Neural cell (in vitro differentiated cells): ENCODE results near the gene B9D1. TPM values are rescaled to one million over a fixed set of nuclear protein-coding genes. Genes with fewer than 3 reads are reported as not detected.

Source experiments
- H2AFZ ChIP-seq: fragments of 200-600, 300-800 bp; sonication (generic), shearing (Covaris generic); 2 replicates; pipeline ENCODE4 v1.6.0; 2014; ENCODE audit warnings: low read depth, mild to moderate bottlenecking, antibody characterized with exemption, low read length, moderate library complexity
- H3F3A ChIP-seq: fragments of 200-600 bp; shearing (Covaris generic); 2 replicates; pipeline ENCODE4 v1.6.1; 2016; ENCODE audit warnings: mild to moderate bottlenecking, moderate library complexity, mixed read lengths, antibody characterized with exemption, low read length; ENCODE audit not compliant: insufficient read depth, poor library complexity, severe bottlenecking
- H3K27ac ChIP-seq: fragments of 200-600, 300-800 bp; sonication (generic), shearing (Covaris generic); 2 replicates; pipeline ENCODE4 v1.5.1; 2014; ENCODE audit warnings: mild to moderate bottlenecking, low read length, moderate library complexity
- H3K27me3 ChIP-seq: fragments of 300-800, 200-600 bp; sonication (generic), shearing (Covaris generic); 2 replicates; pipeline ENCODE4 v1.6.0; 2014; ENCODE audit warnings: mild to moderate bottlenecking, low read depth, low read length, moderate library complexity; ENCODE audit not compliant: insufficient read depth
- H3K36me3 ChIP-seq: fragments of 300-800, 200-600 bp; sonication (generic), shearing (Covaris generic); 2 replicates; pipeline ENCODE4 v1.5.1; 2014; ENCODE audit warnings: mild to moderate bottlenecking, antibody characterized with exemption, low read length, moderate library complexity; ENCODE audit not compliant: insufficient read depth
- H3K4me2 ChIP-seq: fragments of 300-800, 200-600 bp; sonication (generic), shearing (Covaris generic); 2 replicates; pipeline ENCODE4 v1.6.0; 2014; ENCODE audit warnings: mild to moderate bottlenecking, low read length
- H3K4me3 ChIP-seq: fragments of 300-800, 200-600 bp; sonication (generic), shearing (Covaris generic); 2 replicates; pipeline ENCODE4 v1.5.1; 2014; ENCODE audit warnings: mild to moderate bottlenecking, low read length, moderate library complexity
- H3K79me2 ChIP-seq: fragments of 200-600 bp; shearing (Covaris generic); replicated peaks from 2 replicates; pipeline ENCODE4 v1.6.0; 2014; ENCODE audit warnings: mild to moderate bottlenecking, low read length, moderate library complexity; ENCODE audit not compliant: insufficient read depth
- H3K9ac ChIP-seq: fragments of 300-800, 200-600 bp; sonication (generic), shearing (Covaris generic); 2 replicates; pipeline ENCODE4 v1.6.1; 2016; ENCODE audit warnings: mild to moderate bottlenecking, low read length, mixed read lengths
- H3K9me2 ChIP-seq: fragments of 200-600 bp; shearing (Covaris generic); 2 replicates; pipeline ENCODE4 v1.6.1; 2016; ENCODE audit warnings: mild to moderate bottlenecking, low read length, mixed read lengths; ENCODE audit not compliant: insufficient read depth
- H3K9me3 ChIP-seq: fragments of 200-600, 300-800 bp; sonication (generic), shearing (Covaris generic); 2 replicates; pipeline ENCODE4 v1.6.1; 2016; ENCODE audit warnings: mild to moderate bottlenecking, mixed run types, low read length, moderate library complexity, mixed read lengths
- H4K20me1 ChIP-seq: fragments of 200-600 bp; shearing (Covaris generic); 2 replicates; pipeline ENCODE4 v1.6.1; 2016; ENCODE audit warnings: mild to moderate bottlenecking, mixed run types; ENCODE audit not compliant: insufficient read depth
- CTCF ChIP-seq: fragments of 450-650 bp; IDR thresholded peaks from 2 replicates; pipeline ENCODE4 v1.5.1; 2014; ENCODE audit warnings: antibody characterized with exemption, mild to moderate bottlenecking, moderate library complexity; ENCODE audit not compliant: poor library complexity, severe bottlenecking
- EP300 ChIP-seq: fragments of 450-650 bp; conservative IDR thresholded peaks from 2 replicates; pipeline ENCODE4 v1.6.1; 2014; ENCODE audit warnings: antibody characterized with exemption, mild to moderate bottlenecking, moderate library complexity; ENCODE audit not compliant: poor library complexity, severe bottlenecking
- EZH2 ChIP-seq: fragments of 200-600, 300-800 bp; shearing (Covaris generic), sonication (generic); IDR thresholded peaks from 2 replicates; pipeline ENCODE4 v1.6.1; 2014; ENCODE audit warnings: antibody characterized with exemption, low read length, borderline replicate concordance, mild to moderate bottlenecking; ENCODE audit not compliant: insufficient read depth, poor library complexity, severe bottlenecking
- MXI1 ChIP-seq: fragments of 450-650 bp; conservative IDR thresholded peaks from 2 replicates; pipeline ENCODE4 v1.6.1; 2014; ENCODE audit warnings: antibody characterized with exemption, mild to moderate bottlenecking; ENCODE audit not compliant: poor library complexity, severe bottlenecking
- POLR2AphosphoS5 ChIP-seq: IDR thresholded peaks from 2 replicates; pipeline ENCODE4 v1.6.1; 2012
- RAD21 ChIP-seq: fragments of 450-650 bp; conservative IDR thresholded peaks from 2 replicates; pipeline ENCODE4 v1.6.1; 2014; ENCODE audit warnings: antibody characterized with exemption, mild to moderate bottlenecking, moderate library complexity
- SMC3 ChIP-seq: fragments of 450-650 bp; conservative IDR thresholded peaks from 2 replicates; pipeline ENCODE4 v1.6.1; 2014; ENCODE audit warnings: antibody characterized with exemption, mild to moderate bottlenecking, moderate library complexity; ENCODE audit not compliant: poor library complexity
- TAF1 ChIP-seq: IDR thresholded peaks from 2 replicates; pipeline ENCODE4 v1.6.1; 2012; ENCODE audit warnings: low read depth
- polyA plus RNA-seq: library from polyadenylated mRNA; depleted of rRNA; stranded (reverse); fragments of >200 nt; gene quantifications from 2 replicates; pipeline ENCODE4 v1.2.3, GENCODE V29; 2014
- TF ChIP-seq, protein P1 (sequence below): IDR thresholded peaks from 2 replicates; pipeline ENCODE4 v1.6.1; 2012; ENCODE audit warnings: borderline replicate concordance

The B9D1 gene
- polyA plus RNA-seq, 1 donor from 2014 or later = 32.0 TPM

DNA sequence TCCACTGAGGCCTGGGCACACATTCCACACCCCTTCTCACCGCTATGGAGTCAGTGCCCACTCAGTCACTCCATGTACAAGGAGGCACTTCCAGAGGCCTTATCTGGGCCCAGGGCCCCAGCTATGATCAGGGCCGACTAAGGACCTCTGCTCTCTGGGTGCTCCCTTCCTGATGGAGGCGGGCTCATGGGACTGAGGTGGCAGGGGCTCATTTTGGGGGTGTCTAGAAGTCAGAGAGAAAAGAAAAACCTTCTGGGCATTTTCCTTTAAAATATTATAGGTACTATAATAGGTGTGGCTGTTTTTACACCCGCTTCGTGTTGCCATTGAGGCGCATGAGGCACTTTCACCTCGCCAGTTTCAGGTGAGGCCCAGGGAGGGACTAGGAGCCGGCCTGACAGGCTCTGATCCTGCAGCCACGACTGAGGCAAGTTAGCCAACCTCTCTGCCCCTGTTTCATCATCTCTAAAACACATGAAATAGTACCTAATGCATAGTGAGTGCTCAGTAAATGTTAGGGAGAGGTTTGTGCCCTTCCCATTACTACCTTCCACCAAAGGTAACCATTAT lies 14.4 kb downstream of the B9D1 start:
- TF ChIP-seq EP300 (no peak), TAF1 (no peak)
- Histone ChIP-seq H3K79me2 (no peaks in the 10 kb centered on the region), H3K4me3 (no peak overlapping the region), H3K27ac (no peak overlapping the region), H2AFZ (no peak overlapping the region), H3K4me2 (no peak overlapping the region), H3F3A (no peaks in the 10 kb centered on the region), H3K27me3 (no peaks in the 10 kb centered on the region), H3K9ac (no peak overlapping the region), H3K9me2 (no peaks in the 10 kb centered on the region), H3K36me3 (no peaks in the 10 kb centered on the region), H3K9me3 (no peaks in the 10 kb centered on the region), H4K20me1 (no peaks in the 10 kb centered on the region)

GRCh38 chr17:19347323-19348080 lies 15.0 kb downstream of the B9D1 start:
- no peak overlapping the region for H3K9ac ChIP-seq
- no peak overlapping the region for H3K27ac ChIP-seq
- H3K9me3 ChIP-seq = no peaks in the 10 kb centered on the region
- no peaks in the 10 kb centered on the region for H3K36me3 ChIP-seq
- no peaks in the 10 kb centered on the region for H3K27me3 ChIP-seq
- H3K4me3 ChIP-seq = no peak overlapping the region
- H3K9me2 ChIP-seq = no peaks in the 10 kb centered on the region
- TF ChIP-seq POLR2AphosphoS5 = peak; percentile 39
- TF ChIP-seq, protein P1, sequence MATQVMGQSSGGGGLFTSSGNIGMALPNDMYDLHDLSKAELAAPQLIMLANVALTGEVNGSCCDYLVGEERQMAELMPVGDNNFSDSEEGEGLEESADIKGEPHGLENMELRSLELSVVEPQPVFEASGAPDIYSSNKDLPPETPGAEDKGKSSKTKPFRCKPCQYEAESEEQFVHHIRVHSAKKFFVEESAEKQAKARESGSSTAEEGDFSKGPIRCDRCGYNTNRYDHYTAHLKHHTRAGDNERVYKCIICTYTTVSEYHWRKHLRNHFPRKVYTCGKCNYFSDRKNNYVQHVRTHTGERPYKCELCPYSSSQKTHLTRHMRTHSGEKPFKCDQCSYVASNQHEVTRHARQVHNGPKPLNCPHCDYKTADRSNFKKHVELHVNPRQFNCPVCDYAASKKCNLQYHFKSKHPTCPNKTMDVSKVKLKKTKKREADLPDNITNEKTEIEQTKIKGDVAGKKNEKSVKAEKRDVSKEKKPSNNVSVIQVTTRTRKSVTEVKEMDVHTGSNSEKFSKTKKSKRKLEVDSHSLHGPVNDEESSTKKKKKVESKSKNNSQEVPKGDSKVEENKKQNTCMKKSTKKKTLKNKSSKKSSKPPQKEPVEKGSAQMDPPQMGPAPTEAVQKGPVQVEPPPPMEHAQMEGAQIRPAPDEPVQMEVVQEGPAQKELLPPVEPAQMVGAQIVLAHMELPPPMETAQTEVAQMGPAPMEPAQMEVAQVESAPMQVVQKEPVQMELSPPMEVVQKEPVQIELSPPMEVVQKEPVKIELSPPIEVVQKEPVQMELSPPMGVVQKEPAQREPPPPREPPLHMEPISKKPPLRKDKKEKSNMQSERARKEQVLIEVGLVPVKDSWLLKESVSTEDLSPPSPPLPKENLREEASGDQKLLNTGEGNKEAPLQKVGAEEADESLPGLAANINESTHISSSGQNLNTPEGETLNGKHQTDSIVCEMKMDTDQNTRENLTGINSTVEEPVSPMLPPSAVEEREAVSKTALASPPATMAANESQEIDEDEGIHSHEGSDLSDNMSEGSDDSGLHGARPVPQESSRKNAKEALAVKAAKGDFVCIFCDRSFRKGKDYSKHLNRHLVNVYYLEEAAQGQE = no peak
- H4K20me1 ChIP-seq = no peaks in the 10 kb centered on the region
- no peaks in the 10 kb centered on the region for H3K79me2 ChIP-seq
- H3F3A ChIP-seq = no peaks in the 10 kb centered on the region
- H3K4me2 ChIP-seq = no peak overlapping the region
- no peak overlapping the region for H2AFZ ChIP-seq

GRCh38 chr17:19346351-19347255 lies 15.9 kb downstream of the B9D1 start:
- H3K36me3 ChIP-seq = no peaks in the 10 kb centered on the region
- TF ChIP-seq EZH2 (no peak), SMC3 (no peak), MXI1 (no peak), CTCF (no peak), EP300 (no peak), TAF1 (no peak), POLR2AphosphoS5 (no peak), RAD21 (no peak)
- TF ChIP-seq, protein P1 = no peak
- H3K4me3 ChIP-seq = no peak overlapping the region
- no peak overlapping the region for H3K4me2 ChIP-seq
- no peak overlapping the region for H3K9ac ChIP-seq
- no peaks in the 10 kb centered on the region for H3K27me3 ChIP-seq
- no peaks in the 10 kb centered on the region for H3K9me3 ChIP-seq
- no peak overlapping the region for H3K27ac ChIP-seq
- H3K9me2 ChIP-seq = no peaks in the 10 kb centered on the region
- H2AFZ ChIP-seq = no peak overlapping the region
- no peaks in the 10 kb centered on the region for H3F3A ChIP-seq
- H3K79me2 ChIP-seq = no peaks in the 10 kb centered on the region
- no peaks in the 10 kb centered on the region for H4K20me1 ChIP-seq
